GM12891 (cell line): ENCODE results near the gene CFL2.

Source experiments
- POLR2A ChIP-seq: IDR thresholded peaks from 2 replicates; pipeline ENCODE4 v1.6.1; 2011; ENCODE audit warnings: low read depth, low read length, control low read depth
- POLR2AphosphoS5 ChIP-seq: IDR thresholded peaks from 2 replicates; pipeline ENCODE4 v1.6.1; 2011; ENCODE audit warnings: low read depth, low read length, control low read depth
- POU2F2 ChIP-seq: IDR thresholded peaks from 2 replicates; pipeline ENCODE4 v1.6.1; 2011; ENCODE audit warnings: low read depth, mild to moderate bottlenecking, control low read depth, low read length, moderate library complexity
- SPI1 ChIP-seq: IDR thresholded peaks from 2 replicates; pipeline ENCODE4 v1.6.1; 2011; ENCODE audit warnings: low read depth, low read length, control low read depth
- TAF1 ChIP-seq: IDR thresholded peaks from 2 replicates; pipeline ENCODE4 v1.6.1; 2011; ENCODE audit warnings: low read depth, low read length, control low read depth

DNA sequence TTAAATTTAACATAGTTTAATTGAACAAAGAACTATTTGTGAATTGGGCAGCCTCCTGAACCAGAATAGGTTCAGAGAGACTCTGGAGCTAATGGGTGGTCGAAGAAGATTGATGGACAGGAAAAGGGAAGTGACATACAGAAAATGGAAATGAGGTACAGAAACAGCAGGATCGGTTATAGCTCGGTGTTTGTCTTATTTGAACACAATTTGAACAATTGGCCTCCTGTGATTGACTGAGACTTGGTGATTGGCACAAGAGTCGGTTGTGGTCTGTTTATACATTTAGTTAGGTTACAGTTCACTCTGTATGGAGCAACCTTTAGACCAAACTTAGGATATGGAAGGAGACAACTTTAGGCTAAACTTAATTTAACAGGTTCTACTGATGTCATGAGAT, 18.4 kb upstream of the CFL2 start:
- TF ChIP-seq POLR2A (no peak), POLR2AphosphoS5 (no peak), TAF1 (no peak), POU2F2 (no peak), SPI1 (peak; percentile 64)
